Neuronal stem cell (in vitro differentiated cells): ENCODE data around the gene SIK2.

ENCODE experiments used
- DNase-seq: peaks from one replicate; pipeline ENCODE4 v3.0.0-alpha.2; 2013; ENCODE audit warnings: low spot score
- H2AFZ ChIP-seq: one replicate; pipeline ENCODE4 v1.6.1; 2013; ENCODE audit warnings: mild to moderate bottlenecking, low read length, inconsistent platforms
- H2AK5ac ChIP-seq: 2 replicates; pipeline ENCODE4 v1.6.1; 2013; ENCODE audit warnings: low read depth, mild to moderate bottlenecking, inconsistent platforms, low read length, moderate library complexity, mixed read lengths
- H2BK120ac ChIP-seq: 2 replicates; pipeline ENCODE4 v1.6.1; 2013; ENCODE audit warnings: low read depth, mild to moderate bottlenecking, inconsistent platforms, low read length, moderate library complexity, mixed read lengths
- H2BK12ac ChIP-seq: one replicate; pipeline ENCODE4 v1.6.1; 2013; ENCODE audit warnings: low read length, inconsistent platforms
- H2BK15ac ChIP-seq: 2 replicates; pipeline ENCODE4 v1.6.1; 2013; ENCODE audit warnings: mild to moderate bottlenecking, low read length, inconsistent platforms, mixed read lengths
- H2BK5ac ChIP-seq: one replicate; pipeline ENCODE4 v1.6.1; 2013; ENCODE audit warnings: inconsistent platforms, mild to moderate bottlenecking, low read length, moderate library complexity
- H3K14ac ChIP-seq: one replicate; pipeline ENCODE4 v1.6.1; 2013; ENCODE audit warnings: low read length, inconsistent platforms
- H3K18ac ChIP-seq: 2 replicates; pipeline ENCODE4 v1.6.1; 2013; ENCODE audit warnings: low read length, inconsistent platforms
- H3K23ac ChIP-seq: 2 replicates; pipeline ENCODE4 v1.6.1; 2013; ENCODE audit warnings: low read depth, mild to moderate bottlenecking, mixed read lengths, low read length, inconsistent platforms; ENCODE audit not compliant: poor library complexity
- H3K27ac ChIP-seq: replicated peaks from 3 replicates; pipeline ENCODE4 v1.5.1; 2013; ENCODE audit warnings: low read length, inconsistent platforms
- H3K27me3 ChIP-seq, 3 experiments: 2 replicates each; pipeline ENCODE4 v1.6.1; 2013; ENCODE audit warnings: low read length in 3 of 3, mild to moderate bottlenecking in 2 of 3, inconsistent platforms in 1 of 3, low read depth in 1 of 3, mixed read lengths in 1 of 3, moderate library complexity in 1 of 3; ENCODE audit not compliant: control insufficient read depth in 3 of 3, insufficient read depth in 3 of 3
- H3K36me3 ChIP-seq, 2 donors: replicated peaks in 1 of 2; 2 replicates each; pipeline ENCODE4 v1.6.1; 2013; ENCODE audit warnings: low read length in 2 of 2; ENCODE audit not compliant: control insufficient read depth in 2 of 2, insufficient read depth in 2 of 2
- H3K4ac ChIP-seq: 2 replicates; pipeline ENCODE4 v1.6.1; 2013; ENCODE audit warnings: inconsistent platforms, mild to moderate bottlenecking, low read length, moderate library complexity
- H3K4me1 ChIP-seq, 2 donors: 1 replicate in 1 of 2; 2 replicates in 1 of 2; pipeline ENCODE4 v1.6.1; 2013; ENCODE audit warnings: low read length in 2 of 2, low read depth in 1 of 2; ENCODE audit not compliant: control insufficient read depth in 2 of 2, insufficient read depth in 1 of 2
- H3K4me2 ChIP-seq: one replicate; pipeline ENCODE4 v1.6.1; 2013; ENCODE audit warnings: mild to moderate bottlenecking, low read length, inconsistent platforms; ENCODE audit not compliant: insufficient read depth, poor library complexity, severe bottlenecking
- H3K4me3 ChIP-seq, 2 donors: 2 replicates each; pipeline ENCODE4 v1.5.1; 2013; ENCODE audit warnings: low read length in 2 of 2, mild to moderate bottlenecking in 2 of 2, inconsistent platforms in 1 of 2, moderate library complexity in 1 of 2
- H3K79me1 ChIP-seq: one replicate; pipeline ENCODE4 v1.6.1; 2013; ENCODE audit warnings: low read depth, mild to moderate bottlenecking, inconsistent platforms, low read length, moderate library complexity
- H3K9ac ChIP-seq: one replicate; pipeline ENCODE4 v1.6.1; 2013; ENCODE audit warnings: mild to moderate bottlenecking, low read depth, low read length, inconsistent platforms; ENCODE audit not compliant: poor library complexity
- H3K9me3 ChIP-seq, 2 donors: replicated peaks in 1 of 2; 2 replicates each; pipeline versions ENCODE3 to v1.6.1; 2013; ENCODE audit warnings: low read length in 2 of 2, mild to moderate bottlenecking in 2 of 2, inconsistent platforms in 1 of 2, low read depth in 1 of 2, mixed read lengths in 1 of 2, moderate library complexity in 1 of 2; ENCODE audit not compliant: control insufficient read depth in 2 of 2, insufficient read depth in 1 of 2
- H4K8ac ChIP-seq: one replicate; pipeline ENCODE4 v1.6.1; 2013; ENCODE audit warnings: low read depth, mild to moderate bottlenecking, inconsistent platforms, low read length, moderate library complexity
- H4K91ac ChIP-seq: one replicate; pipeline ENCODE4 v1.6.1; 2013; ENCODE audit warnings: low read length, low read depth, mild to moderate bottlenecking, inconsistent platforms; ENCODE audit not compliant: poor library complexity
- WGBS, 2 donors: extraction: QIAGEN DNeasy Blood & Tissue Kit; methylation state at CpG; one replicate each; pipeline ENCODE4 v1.1.7; 2013; ENCODE audit warnings: missing lambda C conversion rate in 2 of 2, mixed read lengths in 1 of 2; ENCODE audit not compliant: insufficient read length in 2 of 2, insufficient replicate concordance in 1 of 2; ENCODE audit errors: extremely low coverage in 2 of 2; 5-methylcytosine and 5-hydroxymethylcytosine counted together

The SIK2 gene

GRCh38 chr11:111745719-111746504 is 143.7 kb downstream of the SIK2 start:
- no peaks in the 10 kb centered on the region for H3K4me1 ChIP-seq
- peaks cover 28 to 94% of the 10 kb centered on the region in 2 donors for H3K36me3 ChIP-seq
- WGBS, 2 donors: no CpG with 5 or more reads among the region's 6 CpGs
- H3K27me3 ChIP-seq: no peaks in the 10 kb centered on the region
- H3K9ac ChIP-seq: no peak overlapping the region
- no peak overlapping the region for H4K91ac ChIP-seq
- H3K18ac ChIP-seq: no peak overlapping the region
- no peak overlapping the region for H2BK12ac ChIP-seq
- H3K27ac ChIP-seq: no peak overlapping the region
- H2BK120ac ChIP-seq: no peak overlapping the region
- no peak overlapping the region for H2BK5ac ChIP-seq
- H3K4ac ChIP-seq: no peak overlapping the region
- H2AFZ ChIP-seq: no peak overlapping the region
- no peak overlapping the region for H2AK5ac ChIP-seq
- no peak overlapping the region for H3K4me3 ChIP-seq
- H2BK15ac ChIP-seq: no peak overlapping the region
- no peak overlapping the region for H3K14ac ChIP-seq
- no peak for DNase-seq
- H3K9me3 ChIP-seq: peaks cover 0 to 5% of the 10 kb centered on the region in 2 donors
- H3K79me1 ChIP-seq: no peaks in the 10 kb centered on the region
- H4K8ac ChIP-seq: no peak overlapping the region
- H3K4me2 ChIP-seq: no peak overlapping the region
- H3K23ac ChIP-seq: no peak overlapping the region

DNA sequence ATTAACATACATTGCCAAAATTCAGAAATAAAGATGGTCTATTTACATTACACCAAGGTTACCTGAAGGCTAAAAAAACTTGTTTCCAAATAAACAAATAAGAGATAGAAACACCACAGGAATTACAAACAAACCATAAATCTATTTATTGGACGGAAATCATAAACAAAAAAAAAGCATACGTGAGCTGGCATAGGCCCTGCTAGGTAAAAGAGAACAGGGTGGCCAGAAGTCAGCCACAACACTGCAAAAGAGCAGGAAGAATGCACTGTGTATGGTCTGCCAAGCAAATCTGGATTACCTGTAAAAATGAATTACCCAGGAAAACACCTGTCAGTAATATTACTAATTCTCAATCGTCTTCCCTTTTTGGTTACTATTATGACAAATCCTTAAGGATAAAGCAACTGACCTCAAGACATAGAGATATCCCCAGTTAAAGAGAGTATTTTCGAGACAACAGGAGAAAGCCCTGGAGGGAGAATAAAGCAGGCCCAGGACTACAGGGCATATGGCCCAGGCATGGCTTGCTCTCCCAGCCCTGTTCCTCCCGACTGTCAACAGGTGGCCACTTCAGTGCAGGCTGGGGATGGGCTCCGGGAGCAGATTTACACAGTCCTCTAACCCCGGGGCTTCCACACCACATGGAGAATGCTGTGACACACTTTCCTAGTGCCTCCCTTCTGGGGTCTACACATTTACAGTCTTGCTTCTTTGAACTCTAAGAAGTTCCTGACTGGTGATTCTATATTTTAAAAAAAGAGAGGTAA is 146.0 kb downstream of the SIK2 start:
- Histone ChIP-seq H3K27ac (no peak overlapping the region), H2AFZ (no peak overlapping the region), H3K9me3 (peaks cover 0 to 5% of the 10 kb centered on the region in 2 donors), H3K14ac (no peak overlapping the region), H2BK15ac (no peak overlapping the region), H3K36me3 (peaks cover 29 to 95% of the 10 kb centered on the region in 2 donors), H2BK12ac (no peak overlapping the region), H2BK5ac (no peak overlapping the region), H3K79me1 (no peaks in the 10 kb centered on the region), H3K4ac (no peak overlapping the region), H3K27me3 (no peaks in the 10 kb centered on the region), H2AK5ac (no peak overlapping the region), H3K23ac (no peak overlapping the region), H2BK120ac (no peak overlapping the region), H3K4me2 (no peak overlapping the region), H3K9ac (no peak overlapping the region), H4K91ac (no peak overlapping the region), H4K8ac (no peak overlapping the region), H3K4me3 (no peak overlapping the region), H3K4me1 (no peaks in the 10 kb centered on the region), H3K18ac (no peak overlapping the region)
- no CpG with 5 or more reads among the region's 7 CpGs for WGBS, 2 donors
- DNase-seq: no peak

DNA sequence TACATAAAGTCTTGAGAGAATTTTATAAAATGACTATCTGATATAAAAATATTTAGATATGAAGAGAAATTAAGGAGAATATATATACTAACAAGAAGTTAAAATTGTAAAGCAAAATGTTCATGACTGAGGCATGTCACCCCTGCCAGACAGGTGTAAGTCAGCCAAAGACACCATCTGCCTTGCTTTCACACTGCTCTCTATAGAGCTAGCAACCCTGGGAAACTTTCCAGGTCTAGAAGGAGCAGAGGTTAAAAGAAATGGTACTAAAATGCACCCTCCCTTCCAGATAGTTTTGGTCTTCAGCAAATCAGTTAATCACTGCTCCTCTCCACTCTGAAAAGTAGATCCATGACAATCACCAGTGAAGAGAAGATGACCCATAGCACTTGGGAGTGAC is 147.4 kb downstream of the SIK2 start:
- Histone ChIP-seq H2AFZ (no peak overlapping the region), H3K9me3 (peaks cover 0 to 5% of the 10 kb centered on the region in 2 donors), H2BK120ac (no peak overlapping the region), H3K18ac (no peak overlapping the region), H3K14ac (no peak overlapping the region), H4K91ac (no peak overlapping the region), H3K36me3 (peaks cover 22 to 95% of the 10 kb centered on the region in 2 donors), H2BK5ac (no peak overlapping the region), H3K27ac (no peak overlapping the region), H2AK5ac (no peak overlapping the region), H4K8ac (no peak overlapping the region), H3K9ac (no peak overlapping the region), H3K4me2 (no peak overlapping the region), H3K4ac (no peak overlapping the region), H2BK12ac (no peak overlapping the region), H3K4me1 (no peaks in the 10 kb centered on the region), H2BK15ac (no peak overlapping the region), H3K23ac (no peak overlapping the region), H3K27me3 (no peaks in the 10 kb centered on the region), H3K4me3 (no peak overlapping the region), H3K79me1 (no peaks in the 10 kb centered on the region)
- DNase-seq: no peak

GRCh38 chr11:111756097-111756496 is 153.8 kb downstream of the SIK2 start:
- Histone ChIP-seq H4K8ac (no peak overlapping the region), H3K4me2 (no peak overlapping the region), H3K36me3 (peaks cover 25 to 98% of the 10 kb centered on the region in 2 donors), H3K27ac (no peak overlapping the region), H2AFZ (no peak overlapping the region), H2BK12ac (no peak overlapping the region), H2BK120ac (no peak overlapping the region), H3K79me1 (no peaks in the 10 kb centered on the region), H3K9ac (no peak overlapping the region), H3K9me3 (no peaks in the 10 kb centered on the region), H2AK5ac (no peak overlapping the region), H3K14ac (no peak overlapping the region), H3K18ac (no peak overlapping the region), H2BK5ac (no peak overlapping the region), H3K4me3 (no peak overlapping the region), H2BK15ac (no peak overlapping the region), H4K91ac (no peak overlapping the region), H3K4ac (no peak overlapping the region), H3K4me1 (no peaks in the 10 kb centered on the region), H3K27me3 (no peaks in the 10 kb centered on the region), H3K23ac (no peak overlapping the region)
- WGBS, 2 donors: no CpG with 5 or more reads among the region's 6 CpGs
- no peak for DNase-seq
